ENCODE measurements around the gene LCA5.
A peak's percentile ranks its signal among the peaks of the same experiment; 100 is the strongest.
"Not testable (repeated sequence)": the region's sequence is repeated elsewhere in the genome, so short reads cannot be mapped to it uniquely, and the experiment has no call there.

Gene LCA5

GRCh38 chr6:79548304-79548703 is 11.1 kb upstream of the LCA5 start:
- TF ChIP-seq POLR2A (IDR thresholded peaks at IDR 0.05; ENCODE audit: low read depth, low read length) = no peak
- no peak for DNase-seq (ENCODE audit: insufficient read length, low spot score)
- FAIRE-seq = no peak

DNA sequence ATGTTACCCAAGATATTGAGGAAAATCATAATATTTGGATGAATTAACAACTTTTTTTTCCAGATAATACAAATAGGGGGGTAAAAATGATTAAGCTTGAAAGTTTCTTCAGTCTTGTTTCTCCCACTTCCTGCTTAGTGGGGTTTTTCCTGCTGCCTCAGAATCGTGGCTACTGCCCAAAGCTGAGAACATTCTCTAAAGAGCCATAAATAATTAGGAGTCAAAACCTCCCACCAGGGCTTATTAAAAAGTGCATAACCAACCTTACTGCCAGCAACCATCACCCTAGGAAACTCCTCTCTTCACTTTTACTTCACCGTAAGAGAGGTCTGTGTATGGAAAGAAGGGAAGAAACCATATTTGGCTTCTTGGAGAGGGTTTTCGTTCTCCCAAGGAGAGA is 9.0 kb upstream of the LCA5 start:
- no peak for FAIRE-seq
- no peak for TF ChIP-seq POLR2A (IDR thresholded peaks at IDR 0.05; ENCODE audit: low read depth, low read length)
- DNase-seq (ENCODE audit: insufficient read length, low spot score) = no peak

GRCh38 chr6:79544939-79545450 is 7.8 kb upstream of the LCA5 start:
- FAIRE-seq (peak; percentile 99), DNase-seq (ENCODE audit: insufficient read length, low spot score) (peak; percentile 57)
- no peak for TF ChIP-seq POLR2A (IDR thresholded peaks at IDR 0.05; ENCODE audit: low read depth, low read length)

- FAIRE-seq = no peak
- no peak for TF ChIP-seq POLR2A (IDR thresholded peaks at IDR 0.05; ENCODE audit: low read depth, low read length)
- no peak for DNase-seq (ENCODE audit: insufficient read length, low spot score)
Observed at GRCh38 chr6:79544299-79544927, 7.2 kb upstream of the LCA5 start.

DNA sequence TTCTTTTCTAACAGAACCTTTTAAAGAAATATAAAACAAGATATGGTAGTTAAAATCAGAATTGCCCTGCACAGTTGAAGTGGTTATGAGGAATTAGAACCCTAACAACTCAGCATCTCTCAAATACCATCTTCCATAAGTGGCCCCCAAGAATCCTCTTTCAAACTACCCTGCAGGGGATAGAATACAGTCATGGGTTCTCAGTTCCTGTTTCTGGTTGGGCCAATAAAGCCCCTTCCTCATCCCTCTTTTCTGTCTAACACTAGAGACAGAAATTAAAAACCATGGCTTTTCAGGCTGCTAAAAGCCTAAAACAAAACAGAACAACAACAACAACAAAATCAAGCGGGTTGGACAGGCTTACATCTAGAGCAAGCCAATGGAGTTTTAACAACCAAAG is 6.7 kb upstream of the LCA5 start:
- FAIRE-seq = no peak
- no peak for TF ChIP-seq POLR2A (IDR thresholded peaks at IDR 0.05; ENCODE audit: low read depth, low read length)
- no peak for DNase-seq (ENCODE audit: insufficient read length, low spot score)

DNA sequence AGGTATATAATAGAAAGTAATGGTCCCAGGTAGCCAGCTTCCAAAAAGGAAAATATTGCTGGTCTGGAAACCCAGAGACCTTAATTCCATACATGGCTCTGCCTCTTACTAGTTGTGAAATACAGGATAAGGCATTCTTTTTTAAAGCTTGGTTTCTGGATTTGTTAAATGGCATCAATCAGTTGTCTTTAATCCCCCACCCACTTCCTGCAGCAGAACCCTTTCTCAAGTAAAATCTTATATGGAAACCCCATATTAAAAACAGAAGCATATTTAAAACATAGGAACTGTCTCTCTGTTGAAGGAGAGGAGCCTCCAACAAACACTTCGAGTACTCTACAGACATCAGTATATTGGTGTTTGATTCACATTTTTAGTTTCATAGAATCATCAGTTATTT is 6.2 kb upstream of the LCA5 start:
- no peak for TF ChIP-seq POLR2A (IDR thresholded peaks at IDR 0.05; ENCODE audit: low read depth, low read length)
- FAIRE-seq = no peak

GRCh38 chr6:79538106-79538971 is 1.1 kb upstream of the LCA5 start:
- no peak for TF ChIP-seq POLR2A (IDR thresholded peaks at IDR 0.05; ENCODE audit: low read depth, low read length)
- FAIRE-seq (peak; percentile 62), DNase-seq (ENCODE audit: insufficient read length, low spot score) (no peak)

More for the DNA sequence above, 6.2 kb upstream of the LCA5 start:
- no peak for DNase-seq (ENCODE audit: insufficient read length, low spot score)

DNA sequence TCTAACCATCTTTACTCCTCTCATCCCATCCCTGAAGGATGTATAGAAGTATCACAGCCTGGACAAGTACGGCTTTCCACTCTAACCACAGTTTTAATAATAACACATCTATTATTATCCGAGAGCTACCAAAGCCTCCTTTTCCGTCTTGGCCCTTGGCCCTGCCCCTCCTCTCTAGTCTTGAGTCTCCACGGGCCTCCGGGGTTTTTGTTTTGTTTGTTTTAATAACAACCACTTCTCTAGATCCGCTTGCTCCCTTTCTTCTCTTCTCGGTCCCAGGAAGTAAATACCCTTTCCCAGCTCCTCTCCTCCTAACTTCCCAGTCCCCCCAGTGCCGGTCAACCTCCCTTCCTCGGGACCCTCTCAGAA is 661 bp downstream of the LCA5 start:
- DNase-seq (ENCODE audit: insufficient read length, low spot score) = no peak
- TF ChIP-seq POLR2A (IDR thresholded peaks at IDR 0.05; ENCODE audit: low read depth, low read length) = no peak
- no peak for FAIRE-seq

GRCh38 chr6:79529567-79529966 is 7.7 kb downstream of the LCA5 start:
- FAIRE-seq; DNase-seq (ENCODE audit: insufficient read length, low spot score): not testable (repeated sequence)

DNA sequence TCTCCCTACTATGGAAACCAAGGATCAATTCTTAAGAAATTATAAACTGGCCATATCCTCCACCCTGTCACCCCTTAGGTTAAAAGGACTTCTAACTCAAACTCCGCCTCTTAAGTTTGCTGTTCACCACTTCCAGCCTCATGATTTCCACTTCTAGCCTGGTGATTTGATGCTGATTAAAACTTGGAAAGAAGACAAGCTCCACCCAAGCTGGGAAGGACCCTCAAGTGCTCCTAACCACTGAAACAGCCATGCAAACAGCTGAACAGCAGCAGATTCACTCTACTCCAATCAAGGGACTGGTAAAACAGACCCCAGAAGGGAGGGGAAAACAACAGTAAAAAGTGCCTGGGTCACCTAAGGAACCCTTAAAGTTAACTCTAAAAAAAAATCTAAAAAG is 10.3 kb downstream of the LCA5 start:
- FAIRE-seq (no peak), DNase-seq (ENCODE audit: insufficient read length, low spot score) (no peak)
- TF ChIP-seq POLR2A (IDR thresholded peaks at IDR 0.05; ENCODE audit: low read depth, low read length) = no peak

GRCh38 chr6:79525272-79526100 is 11.7 kb downstream of the LCA5 start:
- DNase-seq (ENCODE audit: insufficient read length, low spot score) (no peak), FAIRE-seq (no peak)
- no peak for TF ChIP-seq POLR2A (IDR thresholded peaks at IDR 0.05; ENCODE audit: low read depth, low read length)

DNA sequence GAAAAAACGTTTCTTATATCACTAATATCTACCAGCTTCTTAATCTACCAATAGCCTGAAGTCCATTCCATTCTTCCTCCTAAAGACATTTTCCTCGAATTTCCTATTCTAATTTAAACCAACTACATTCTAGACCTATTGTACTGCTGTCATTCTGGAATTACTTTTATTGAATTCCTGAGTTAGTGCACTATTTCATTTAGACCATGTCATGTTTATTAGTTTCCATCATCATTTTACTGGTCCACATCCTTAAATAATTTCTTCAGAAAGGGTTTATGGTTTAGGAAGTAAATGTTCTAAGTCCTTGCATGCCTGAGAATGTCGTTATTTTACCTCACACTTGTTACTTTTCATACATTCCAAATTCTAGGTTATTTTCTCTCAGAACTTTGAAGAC is 13.2 kb downstream of the LCA5 start:
- no peak for TF ChIP-seq POLR2A (IDR thresholded peaks at IDR 0.05; ENCODE audit: low read depth, low read length)
- no peak for FAIRE-seq
- no peak for DNase-seq (ENCODE audit: insufficient read length, low spot score)

GRCh38 chr6:79522609-79523008 is 14.6 kb downstream of the LCA5 start:
- no peak for TF ChIP-seq POLR2A (IDR thresholded peaks at IDR 0.05; ENCODE audit: low read depth, low read length)
- no peak for DNase-seq (ENCODE audit: insufficient read length, low spot score)
- FAIRE-seq = no peak

DNA sequence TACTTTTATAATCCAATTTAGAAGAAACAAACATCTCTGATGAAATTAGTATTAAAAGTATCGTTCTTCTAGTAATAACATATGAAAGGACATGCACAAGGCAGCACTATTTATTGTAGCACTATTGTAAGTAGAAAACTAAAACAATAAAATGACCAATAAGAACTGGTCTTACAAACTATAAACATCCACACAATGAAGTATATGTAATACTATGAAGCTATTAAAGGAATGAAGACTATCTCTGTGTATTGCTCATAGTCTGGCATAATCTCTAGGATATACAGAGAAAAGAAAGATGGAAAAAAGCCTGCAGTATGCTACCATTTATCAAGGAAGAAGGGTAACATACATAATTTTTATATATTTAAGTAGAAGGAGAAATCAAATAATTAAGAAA is 16.7 kb downstream of the LCA5 start:
- DNase-seq (ENCODE audit: insufficient read length, low spot score) = no peak
- FAIRE-seq = no peak
- no peak for TF ChIP-seq POLR2A (IDR thresholded peaks at IDR 0.05; ENCODE audit: low read depth, low read length)

All from H54 (cell line).